CD1c-positive myeloid dendritic cell (primary cell): ENCODE data around the gene ANTXRL.
"Not testable (repeated sequence)": the region's sequence is repeated elsewhere in the genome, so short reads cannot be mapped to it uniquely, and the experiment has no call there.

ENCODE experiments used
- DNase-seq: peaks from one replicate; pipeline ENCODE4 v3.0.0-alpha.2; 2016; ENCODE audit errors: extremely low spot score

The ANTXRL gene

GRCh38 chr10:46254467-46254866 lies 32.3 kb upstream of the ANTXRL start:
- DNase-seq: no peak

- DNase-seq: not testable (repeated sequence)
Measured at GRCh38 chr10:46255210-46255609, 31.6 kb upstream of the ANTXRL start.

GRCh38 chr10:46255801-46256747 lies 30.7 kb upstream of the ANTXRL start:
- DNase-seq: peak; percentile 70

GRCh38 chr10:46257099-46257498 lies 29.7 kb upstream of the ANTXRL start:
- DNase-seq: no peak

GRCh38 chr10:46262906-46263560 lies 23.8 kb upstream of the ANTXRL start:
- not testable (repeated sequence) for DNase-seq

GRCh38 chr10:46263831-46264268 lies 22.9 kb upstream of the ANTXRL start:
- no peak for DNase-seq

GRCh38 chr10:46264336-46264735 lies 22.5 kb upstream of the ANTXRL start:
- DNase-seq: no peak

GRCh38 chr10:46264737-46265368 lies 21.9 kb upstream of the ANTXRL start:
- no peak for DNase-seq

GRCh38 chr10:46265566-46266305 lies 21.1 kb upstream of the ANTXRL start:
- not testable (repeated sequence) for DNase-seq

GRCh38 chr10:46266306-46266985 lies 20.4 kb upstream of the ANTXRL start:
- DNase-seq: peak; percentile 33

- DNase-seq: no peak
Measured at GRCh38 chr10:46267132-46267985, 19.4 kb upstream of the ANTXRL start.

- no peak for DNase-seq
Measured at GRCh38 chr10:46268076-46268881, 18.5 kb upstream of the ANTXRL start.

- DNase-seq: not testable (repeated sequence)
Measured at GRCh38 chr10:46269554-46270053, 17.2 kb upstream of the ANTXRL start.

GRCh38 chr10:46270086-46270811 lies 16.5 kb upstream of the ANTXRL start:
- no peak for DNase-seq

GRCh38 chr10:46270963-46271530 lies 15.8 kb upstream of the ANTXRL start:
- DNase-seq: not testable (repeated sequence)

GRCh38 chr10:46271795-46272499 lies 14.8 kb upstream of the ANTXRL start:
- DNase-seq: not testable (repeated sequence)

- DNase-seq: no peak
Measured at GRCh38 chr10:46272863-46273415, 13.9 kb upstream of the ANTXRL start.
